A549 (cell line): ENCODE measurements around the gene CCDC71L. TPM values are rescaled to one million over a fixed set of nuclear protein-coding genes. Genes with fewer than 3 reads are reported as not detected.

Experiments used
- ATAC-seq, 2 experiments: fragments of 200-7000 bp in 1 of 2; fragments of >200 bp in 1 of 2; cut with Nextera tagmentation in 1 of 2; cut with Tn5 transposase in 1 of 2; 3 replicates each; pipeline versions ENCODE4 v1.8.0 to v1.9.1; 2018 to 2020; ENCODE audit warnings: mild to moderate bottlenecking in 1 of 2, moderate library complexity in 1 of 2
- CTCF ChIA-PET: fragments of 300-600 bp; sonication (Branson Sonifier 250); formaldehyde crosslinking; extraction: SDS; loops from one replicate; lab custom pipeline; 2021; ENCODE audit warnings: antibody characterized with exemption, inconsistent platforms; lab: Yijun Ruan, JAX
- POLR2A ChIA-PET: fragments of 350-600 bp; formaldehyde crosslinking; extraction: SDS; loops from one replicate; lab custom pipeline; 2021; ENCODE audit warnings: antibody characterized with exemption, inconsistent platforms; lab: Yijun Ruan, JAX
- DNase-seq, 2 experiments: peaks; one replicate each; pipeline versions ENCODE4 v3.0.0 to v3.0.0-alpha.2; 2011 to 2016; ENCODE audit warnings: low read depth in 1 of 2, low spot score in 1 of 2
- FAIRE-seq: peaks from 2 replicates; lab custom pipeline; 2011; peaks lifted over from hg19 to GRCh38; lab: Jason Lieb, UNC
- H3K27ac ChIP-seq, 2 experiments: fragments of >200 bp; sonication (Bioruptor Twin); formaldehyde crosslinking; 3 replicates each; pipeline ENCODE4 v1.5.1; 2016 to 2017
- H3K4me1 ChIP-seq: fragments of >200 bp; sonication (Bioruptor Twin); formaldehyde crosslinking; 3 replicates; pipeline ENCODE4 v1.6.1; 2016
- H3K4me2 ChIP-seq: fragments of >200 bp; sonication (Bioruptor Twin); formaldehyde crosslinking; 3 replicates; pipeline ENCODE4 v1.6.1; 2016
- H3K4me3 ChIP-seq: fragments of >200 bp; sonication (Bioruptor Twin); formaldehyde crosslinking; 3 replicates; pipeline ENCODE4 v1.5.1; 2016
- H3K9me3 ChIP-seq: fragments of >200 bp; sonication (Bioruptor Twin); formaldehyde crosslinking; 3 replicates; pipeline ENCODE4 v1.6.1; 2016
- CEBPB ChIP-seq, 2 experiments: fragments of >200 bp in 1 of 2; sonication (Bioruptor Twin) in 1 of 2; formaldehyde crosslinking in 1 of 2; IDR thresholded peaks; 2 replicates each; pipeline ENCODE4 v1.6.1; 2012 to 2016
- GATA3 ChIP-seq: IDR thresholded peaks from 2 replicates; pipeline ENCODE4 v1.6.1; 2012; ENCODE audit warnings: borderline replicate concordance
- HDAC2 ChIP-seq: fragments of 200-600 bp; sonication (generic); IDR thresholded peaks from 2 replicates; pipeline ENCODE4 v1.6.1; 2016
- HEYL ChIP-seq: fragments of 250-450 bp; sonication (Bioruptor Pico); IDR thresholded peaks from 2 replicates; pipeline ENCODE4 v1.8.0; 2021; ENCODE audit warnings: mild to moderate bottlenecking, moderate library complexity
- HOXA7 ChIP-seq: fragments of 250-450 bp; sonication (Bioruptor Pico); IDR thresholded peaks from 2 replicates; pipeline ENCODE4 v1.5.0; 2020; ENCODE audit warnings: mild to moderate bottlenecking, moderate library complexity
- JUNB ChIP-seq: fragments of >200 bp; sonication (Bioruptor Twin); formaldehyde crosslinking; IDR thresholded peaks from 2 replicates; pipeline ENCODE4 v1.6.1; 2016
- KDM1A ChIP-seq: fragments of 200-600 bp; sonication (generic); IDR thresholded peaks from 2 replicates; pipeline ENCODE4 v1.6.1; 2016; ENCODE audit warnings: low read depth, mild to moderate bottlenecking
- NFE2L2 ChIP-seq: fragments of 150-350 bp; conservative IDR thresholded peaks from 2 replicates; pipeline ENCODE4 v1.6.1; 2014; ENCODE audit warnings: low read length
- NPAS2 ChIP-seq: fragments of 250-450 bp; sonication (Bioruptor Pico); IDR thresholded peaks from 2 replicates; pipeline ENCODE4 v1.8.0; 2022; ENCODE audit warnings: mild to moderate bottlenecking, moderate library complexity, borderline replicate concordance
- PHF8 ChIP-seq: fragments of 200-600 bp; sonication (generic); IDR thresholded peaks from 2 replicates; pipeline ENCODE4 v1.6.1; 2016; ENCODE audit warnings: low read depth, mild to moderate bottlenecking, antibody characterized with exemption, moderate library complexity, borderline replicate concordance
- RARB ChIP-seq: fragments of 250-450 bp; sonication (Bioruptor Pico); IDR thresholded peaks from 2 replicates; pipeline ENCODE4 v1.8.0; 2021; ENCODE audit warnings: mild to moderate bottlenecking, moderate library complexity
- RFX5 ChIP-seq: fragments of 450-650 bp; IDR thresholded peaks from 2 replicates; pipeline ENCODE4 v1.7.1; 2014; ENCODE audit warnings: antibody characterized with exemption, mild to moderate bottlenecking, moderate library complexity
- RNF2 ChIP-seq: fragments of 200-600 bp; sonication (generic); IDR thresholded peaks from 2 replicates; pipeline ENCODE4 v1.6.1; 2016; ENCODE audit warnings: low read depth, mild to moderate bottlenecking, antibody characterized with exemption, moderate library complexity, borderline replicate concordance
- SREBF2 ChIP-seq: fragments of 450-650 bp; IDR thresholded peaks from 2 replicates; pipeline ENCODE4 v1.6.1; 2014; ENCODE audit warnings: mild to moderate bottlenecking, moderate library complexity
- TP53 ChIP-seq: fragments of 250-450 bp; sonication (Bioruptor Pico); IDR thresholded peaks from 2 replicates; pipeline ENCODE4 v1.5.0; 2021; ENCODE audit warnings: mild to moderate bottlenecking, moderate library complexity
- ZC3H11A ChIP-seq: fragments of 450-650 bp; IDR thresholded peaks from 2 replicates; pipeline ENCODE4 v1.6.1; 2014; ENCODE audit warnings: antibody characterized with exemption, mild to moderate bottlenecking
- ZFP36 ChIP-seq: fragments of 450-650 bp; IDR thresholded peaks from 2 replicates; pipeline ENCODE4 v1.6.1; 2014; ENCODE audit warnings: borderline replicate concordance; ENCODE audit not compliant: partially characterized antibody
- WGBS: methylation state at CpG from one replicate; pipeline ENCODE4 v1.1.6; 2017; ENCODE audit errors: missing lambda C conversion rate; 5-methylcytosine and 5-hydroxymethylcytosine counted together
- polyA plus RNA-seq, 4 experiments: library from polyadenylated mRNA; depleted of rRNA in 3 of 4; stranded (reverse); fragments of >200 nt; fragmentation: RNase III in 1 of 4; extraction: RNeasy Plus Mini Kit Qiagen cat#74134 plus additional on column Dnase treatment in 1 of 4; gene quantifications; 2 replicates in 3 of 4; 3 replicates in 1 of 4; pipeline ENCODE4 v1.2.3, GENCODE V29; 2011 to 2017
- TF ChIP-seq, protein P1 (sequence below): fragments of >200 bp; sonication (Bioruptor Twin); formaldehyde crosslinking; IDR thresholded peaks from 2 replicates; pipeline ENCODE4 v1.6.1; 2016
- TF ChIP-seq, protein P2 (sequence below): fragments of >200 bp; sonication (Bioruptor Twin); formaldehyde crosslinking; IDR thresholded peaks from 3 replicates; pipeline ENCODE4 v1.5.1; 2016
- TF ChIP-seq, protein P3 (sequence below): fragments of 250-450 bp; sonication (Bioruptor Pico); IDR thresholded peaks from 2 replicates; pipeline ENCODE4 v1.5.0; 2020; ENCODE audit warnings: low read depth, mild to moderate bottlenecking, moderate library complexity
- TF ChIP-seq, protein P4 (sequence below): fragments of 250-450 bp; sonication (Bioruptor Pico); IDR thresholded peaks from 2 replicates; pipeline ENCODE4 v1.5.0; 2021; ENCODE audit warnings: mild to moderate bottlenecking, moderate library complexity, borderline replicate concordance
- TF ChIP-seq, protein P5 (sequence below): fragments of 150-350 bp; IDR thresholded peaks from 2 replicates; pipeline ENCODE4 v1.6.1; 2014; ENCODE audit warnings: low read depth, mild to moderate bottlenecking, low read length

CCDC71L gene
- polyA plus RNA-seq, 2 of the 4 experiments (the other 2 are of a cell fraction) = 9.1 to 11.4 TPM

DNA sequence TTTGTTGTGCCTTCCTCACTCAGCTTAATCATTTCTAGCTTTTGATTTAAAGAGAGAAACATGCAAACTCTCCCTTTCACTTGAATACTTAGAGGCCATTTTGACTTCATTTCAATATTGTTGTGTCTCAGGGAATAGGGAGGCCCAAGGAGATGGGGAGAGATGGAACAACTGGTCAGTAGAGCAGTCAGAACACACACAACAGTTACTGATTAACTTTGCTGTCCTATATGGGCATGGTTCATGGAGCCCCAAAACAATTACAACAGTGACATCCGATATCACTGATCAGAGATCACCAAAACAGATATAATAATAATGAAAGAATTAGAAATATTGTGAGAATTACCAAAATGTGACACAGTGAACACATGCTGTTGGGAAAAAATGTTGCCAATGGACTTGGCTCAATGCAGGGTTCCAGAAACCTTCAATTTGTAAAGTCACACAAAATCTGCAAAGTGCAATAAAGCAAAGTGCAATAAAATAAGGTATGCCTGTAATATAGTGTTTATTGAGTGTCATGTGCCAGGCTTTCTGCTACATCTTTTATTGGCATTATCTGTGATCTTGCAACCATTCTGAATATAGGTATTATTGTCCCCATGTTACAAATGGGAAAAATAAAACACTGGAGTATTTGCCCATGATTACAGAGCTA lies 38.2 kb downstream of the CCDC71L start (continued):
- TF ChIP-seq HDAC2 (no peak), KDM1A (no peak)

DNA sequence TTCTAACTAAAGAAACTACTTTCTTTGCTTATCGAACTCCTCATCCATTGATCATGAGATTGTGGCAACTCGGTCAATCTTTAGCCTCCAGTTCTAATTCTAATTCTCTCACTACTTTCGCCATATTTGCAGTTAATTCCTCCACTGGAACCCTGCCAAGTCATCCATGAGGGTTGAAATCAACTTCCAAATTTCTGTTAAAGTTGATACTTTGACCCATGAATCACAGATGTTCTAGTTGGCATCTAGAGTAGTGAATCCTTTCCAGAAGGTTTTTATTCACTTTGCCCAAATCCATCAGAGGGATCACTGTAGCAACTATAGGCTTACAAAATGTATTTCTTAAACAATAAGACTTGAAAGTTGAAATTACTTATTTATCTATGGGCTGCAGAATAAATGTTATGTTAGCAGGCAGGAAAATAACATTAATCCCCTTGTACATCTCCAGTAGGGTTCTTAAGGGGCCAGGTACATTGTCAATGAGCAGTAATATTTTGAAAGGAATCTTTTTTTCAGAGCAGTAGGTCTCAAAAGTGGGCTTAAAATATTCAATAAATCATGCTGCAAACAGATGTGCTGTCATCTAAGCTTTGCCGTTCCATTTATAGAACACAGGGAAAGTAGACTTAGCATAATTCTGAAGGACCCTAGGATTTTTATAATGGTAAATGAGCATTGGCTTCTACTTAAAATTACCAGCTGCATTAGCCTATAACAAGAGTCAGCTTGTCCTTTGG lies 39.4 kb downstream of the CCDC71L start:
- CTCF ChIA-PET = interaction anchor here (1.8 kb wide), 1 partner anchor 38 kb away, joined by 7 read pairs; the partner anchor contains the start of gene CCDC71L
- Histone ChIP-seq H3K27ac (no peak overlapping the region), H3K4me2 (no peak overlapping the region), H3K4me1 (peaks cover 5% of the 10 kb centered on the region; the same call in 1 of the 3 replicates), H3K4me3 (no peak overlapping the region), H3K9me3 (peaks cover 3% of the 10 kb centered on the region; the same call in 1 of the 3 replicates)
- 49% methylated on average over 4 of the region's 4 CpGs for WGBS
- ATAC-seq (no peak), DNase-seq (no peak), FAIRE-seq (no peak)
- TF ChIP-seq SREBF2 (no peak), HEYL (CRISPR knock-in tag) (no peak), PHF8 (no peak), GATA3 (no peak), RFX5 (no peak), NFE2L2 (no peak), TP53 (CRISPR knock-in tag) (no peak), RARB (CRISPR knock-in tag) (no peak)
- TF ChIP-seq, protein P1, sequence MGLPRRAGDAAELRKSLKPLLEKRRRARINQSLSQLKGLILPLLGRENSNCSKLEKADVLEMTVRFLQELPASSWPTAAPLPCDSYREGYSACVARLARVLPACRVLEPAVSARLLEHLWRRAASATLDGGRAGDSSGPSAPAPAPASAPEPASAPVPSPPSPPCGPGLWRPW = no peak
- TF ChIP-seq, protein P2, sequence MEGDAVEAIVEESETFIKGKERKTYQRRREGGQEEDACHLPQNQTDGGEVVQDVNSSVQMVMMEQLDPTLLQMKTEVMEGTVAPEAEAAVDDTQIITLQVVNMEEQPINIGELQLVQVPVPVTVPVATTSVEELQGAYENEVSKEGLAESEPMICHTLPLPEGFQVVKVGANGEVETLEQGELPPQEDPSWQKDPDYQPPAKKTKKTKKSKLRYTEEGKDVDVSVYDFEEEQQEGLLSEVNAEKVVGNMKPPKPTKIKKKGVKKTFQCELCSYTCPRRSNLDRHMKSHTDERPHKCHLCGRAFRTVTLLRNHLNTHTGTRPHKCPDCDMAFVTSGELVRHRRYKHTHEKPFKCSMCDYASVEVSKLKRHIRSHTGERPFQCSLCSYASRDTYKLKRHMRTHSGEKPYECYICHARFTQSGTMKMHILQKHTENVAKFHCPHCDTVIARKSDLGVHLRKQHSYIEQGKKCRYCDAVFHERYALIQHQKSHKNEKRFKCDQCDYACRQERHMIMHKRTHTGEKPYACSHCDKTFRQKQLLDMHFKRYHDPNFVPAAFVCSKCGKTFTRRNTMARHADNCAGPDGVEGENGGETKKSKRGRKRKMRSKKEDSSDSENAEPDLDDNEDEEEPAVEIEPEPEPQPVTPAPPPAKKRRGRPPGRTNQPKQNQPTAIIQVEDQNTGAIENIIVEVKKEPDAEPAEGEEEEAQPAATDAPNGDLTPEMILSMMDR = no peak
- POLR2A ChIA-PET = no interaction called here

DNA sequence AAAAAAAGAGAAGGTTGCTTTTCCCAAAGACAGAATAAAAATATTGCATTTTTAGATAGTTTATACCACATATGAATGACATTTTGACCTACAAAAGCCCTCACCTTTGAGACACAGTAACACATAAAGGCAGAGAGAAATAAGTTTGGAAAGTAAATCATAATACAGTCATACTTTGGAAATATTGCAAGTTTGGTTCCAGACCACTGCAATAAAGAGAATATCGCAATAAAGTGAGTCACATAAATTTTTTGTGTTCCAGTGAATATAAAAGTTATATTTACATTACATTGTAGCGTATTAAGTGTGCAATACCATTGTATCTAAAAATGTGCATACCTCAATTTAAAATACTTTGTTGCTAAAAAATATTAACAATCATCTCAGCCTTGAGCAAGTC lies 40.3 kb downstream of the CCDC71L start:
- ATAC-seq (no peak), DNase-seq (no peak)
- Histone ChIP-seq H3K4me3 (no peak overlapping the region), H3K4me1 (peaks cover 5% of the 10 kb centered on the region; the same call in 1 of the 3 replicates), H3K27ac (no peak overlapping the region)
- no peak for TF ChIP-seq HEYL (CRISPR knock-in tag)
- TF ChIP-seq HOXA7 (CRISPR knock-in tag) = no peak
- TF ChIP-seq ZC3H11A = no peak
- TF ChIP-seq RARB (CRISPR knock-in tag) = no peak
- TF ChIP-seq, protein P3, sequence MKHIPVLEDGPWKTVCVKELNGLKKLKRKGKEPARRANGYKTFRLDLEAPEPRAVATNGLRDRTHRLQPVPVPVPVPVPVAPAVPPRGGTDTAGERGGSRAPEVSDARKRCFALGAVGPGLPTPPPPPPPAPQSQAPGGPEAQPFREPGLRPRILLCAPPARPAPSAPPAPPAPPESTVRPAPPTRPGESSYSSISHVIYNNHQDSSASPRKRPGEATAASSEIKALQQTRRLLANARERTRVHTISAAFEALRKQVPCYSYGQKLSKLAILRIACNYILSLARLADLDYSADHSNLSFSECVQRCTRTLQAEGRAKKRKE (CRISPR knock-in tag) = no peak
- TF ChIP-seq, protein P4, sequence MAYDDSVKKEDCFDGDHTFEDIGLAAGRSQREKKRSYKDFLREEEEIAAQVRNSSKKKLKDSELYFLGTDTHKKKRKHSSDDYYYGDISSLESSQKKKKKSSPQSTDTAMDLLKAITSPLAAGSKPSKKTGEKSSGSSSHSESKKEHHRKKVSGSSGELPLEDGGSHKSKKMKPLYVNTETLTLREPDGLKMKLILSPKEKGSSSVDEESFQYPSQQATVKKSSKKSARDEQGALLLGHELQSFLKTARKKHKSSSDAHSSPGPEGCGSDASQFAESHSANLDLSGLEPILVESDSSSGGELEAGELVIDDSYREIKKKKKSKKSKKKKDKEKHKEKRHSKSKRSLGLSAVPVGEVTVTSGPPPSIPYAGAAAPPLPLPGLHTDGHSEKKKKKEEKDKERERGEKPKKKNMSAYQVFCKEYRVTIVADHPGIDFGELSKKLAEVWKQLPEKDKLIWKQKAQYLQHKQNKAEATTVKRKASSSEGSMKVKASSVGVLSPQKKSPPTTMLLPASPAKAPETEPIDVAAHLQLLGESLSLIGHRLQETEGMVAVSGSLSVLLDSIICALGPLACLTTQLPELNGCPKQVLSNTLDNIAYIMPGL = no peak
- TF ChIP-seq ZFP36 = no peak
- TF ChIP-seq, protein P5, sequence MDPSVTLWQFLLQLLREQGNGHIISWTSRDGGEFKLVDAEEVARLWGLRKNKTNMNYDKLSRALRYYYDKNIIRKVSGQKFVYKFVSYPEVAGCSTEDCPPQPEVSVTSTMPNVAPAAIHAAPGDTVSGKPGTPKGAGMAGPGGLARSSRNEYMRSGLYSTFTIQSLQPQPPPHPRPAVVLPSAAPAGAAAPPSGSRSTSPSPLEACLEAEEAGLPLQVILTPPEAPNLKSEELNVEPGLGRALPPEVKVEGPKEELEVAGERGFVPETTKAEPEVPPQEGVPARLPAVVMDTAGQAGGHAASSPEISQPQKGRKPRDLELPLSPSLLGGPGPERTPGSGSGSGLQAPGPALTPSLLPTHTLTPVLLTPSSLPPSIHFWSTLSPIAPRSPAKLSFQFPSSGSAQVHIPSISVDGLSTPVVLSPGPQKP = no peak
- TF ChIP-seq RNF2 = no peak
- TF ChIP-seq PHF8 = no peak
- no peak for TF ChIP-seq KDM1A
- no peak for TF ChIP-seq JUNB
- no peak for TF ChIP-seq CEBPB (IDR thresholded peaks at IDR 0.05)
- no peak for TF ChIP-seq NPAS2
- TF ChIP-seq, all 56 proteins: peak for 0
- FAIRE-seq = no peak
- POLR2A ChIA-PET = no interaction called here
- no peak overlapping the region for H3K4me2 ChIP-seq
- WGBS = 67% methylated on average over 2 of the region's 2 CpGs
- peaks cover 3% of the 10 kb centered on the region; the same call in 1 of the 3 replicates for H3K9me3 ChIP-seq
- CTCF ChIA-PET = no interaction called here
